CD4-positive, alpha-beta memory T cell (primary cell): Measurements from ENCODE around the gene MAG. TPM values are rescaled to one million over a fixed set of nuclear protein-coding genes. Genes with fewer than 3 reads are reported as not detected.

Source experiments
- CTCF ChIA-PET: fragments of 350-600 bp; sonication (Branson Sonifier 250); formaldehyde crosslinking; loops from one replicate; lab custom pipeline; 2021; ENCODE audit warnings: inconsistent platforms; ENCODE audit not compliant: partially characterized antibody; lab: Charles Lee
- POLR2A ChIA-PET: fragments of 350-600 bp; sonication (Branson Sonifier 250); formaldehyde crosslinking; loops from one replicate; lab custom pipeline; 2021; ENCODE audit not compliant: partially characterized antibody; lab: Charles Lee
- DNase-seq, 5 donors: peaks; one replicate each; pipeline versions ENCODE4 v3.0.0 to v3.0.0-alpha.2; 2020 to 2022; ENCODE audit warnings: mixed read lengths in 1 of 5
- H3K27ac ChIP-seq: one replicate; pipeline ENCODE4 v1.7.0; 2013; ENCODE audit warnings: low read depth, low read length
- H3K27me3 ChIP-seq: 2 replicates; pipeline ENCODE4 v1.7.0; 2013; ENCODE audit warnings: mild to moderate bottlenecking, low read length, moderate library complexity; ENCODE audit not compliant: insufficient read depth
- H3K36me3 ChIP-seq: 2 replicates; pipeline ENCODE4 v1.7.0; 2013; ENCODE audit warnings: mild to moderate bottlenecking, low read length, moderate library complexity; ENCODE audit not compliant: insufficient read depth
- H3K4me1 ChIP-seq: 2 replicates; pipeline ENCODE4 v1.7.0; 2013; ENCODE audit warnings: mild to moderate bottlenecking, low read length, moderate library complexity; ENCODE audit not compliant: insufficient read depth
- H3K4me3 ChIP-seq, 2 donors: one replicate each; pipeline ENCODE4 v1.7.0; 2013; ENCODE audit warnings: low read length in 2 of 2, mild to moderate bottlenecking in 1 of 2
- H3K9me3 ChIP-seq, 2 donors: one replicate each; pipeline ENCODE4 v1.7.0; 2013; ENCODE audit warnings: low read length in 2 of 2, control low read depth in 1 of 2; ENCODE audit not compliant: control insufficient read depth in 1 of 2
- H3K27ac Mint-ChIP-seq, 7 donors: one replicate each; pipeline ENCODE4 v1.8.0; 2020 to 2021; ENCODE audit warnings: mixed read lengths in 7 of 7, mild to moderate bottlenecking in 6 of 7, inconsistent platforms in 3 of 7, moderate library complexity in 3 of 7
- H3K27me3 Mint-ChIP-seq, 2 donors: one replicate each; pipeline ENCODE4 v1.8.0; 2020 to 2021; ENCODE audit warnings: mixed read lengths in 2 of 2
- H3K36me3 Mint-ChIP-seq, 2 donors: one replicate each; pipeline ENCODE4 v1.8.0; 2020 to 2021; ENCODE audit warnings: mixed read lengths in 2 of 2, inconsistent platforms in 1 of 2, mild to moderate bottlenecking in 1 of 2
- H3K4me1 Mint-ChIP-seq, 4 donors: one replicate each; pipeline ENCODE4 v1.8.0; 2020 to 2021; ENCODE audit warnings: mixed read lengths in 4 of 4, mild to moderate bottlenecking in 1 of 4
- H3K4me3 Mint-ChIP-seq, 8 donors: one replicate each; pipeline ENCODE4 v1.8.0; 2020 to 2021; ENCODE audit warnings: mixed read lengths in 8 of 8, mild to moderate bottlenecking in 7 of 8, moderate library complexity in 6 of 8, inconsistent platforms in 3 of 8
- H3K9me3 Mint-ChIP-seq, 8 donors: one replicate each; pipeline ENCODE4 v1.8.0; 2020 to 2021; ENCODE audit warnings: mixed read lengths in 8 of 8, mild to moderate bottlenecking in 5 of 8, inconsistent platforms in 3 of 8, moderate library complexity in 1 of 8
- intact Hi-C: fragments of 100-400 bp; cut with micrococcal nuclease; formaldehyde crosslinking; loops from one replicate; pipeline ENCODE4 v1.15.1; 2023
- polyA plus RNA-seq, 2 donors: library from polyadenylated mRNA; unstranded; fragments of 300-500 nt; fragmentation: Illumina TruSeq; gene quantifications; one replicate each; pipeline ENCODE4 v1.2.3, GENCODE V29; 2021
- total RNA-seq, 2 experiments: library from RNA; stranded (reverse); gene quantifications; one replicate each; pipeline ENCODE4 v1.2.3, GENCODE V29; 2021

The MAG gene
- total and polyA plus RNA-seq, 4 experiments from 2014 or later: not detected

DNA sequence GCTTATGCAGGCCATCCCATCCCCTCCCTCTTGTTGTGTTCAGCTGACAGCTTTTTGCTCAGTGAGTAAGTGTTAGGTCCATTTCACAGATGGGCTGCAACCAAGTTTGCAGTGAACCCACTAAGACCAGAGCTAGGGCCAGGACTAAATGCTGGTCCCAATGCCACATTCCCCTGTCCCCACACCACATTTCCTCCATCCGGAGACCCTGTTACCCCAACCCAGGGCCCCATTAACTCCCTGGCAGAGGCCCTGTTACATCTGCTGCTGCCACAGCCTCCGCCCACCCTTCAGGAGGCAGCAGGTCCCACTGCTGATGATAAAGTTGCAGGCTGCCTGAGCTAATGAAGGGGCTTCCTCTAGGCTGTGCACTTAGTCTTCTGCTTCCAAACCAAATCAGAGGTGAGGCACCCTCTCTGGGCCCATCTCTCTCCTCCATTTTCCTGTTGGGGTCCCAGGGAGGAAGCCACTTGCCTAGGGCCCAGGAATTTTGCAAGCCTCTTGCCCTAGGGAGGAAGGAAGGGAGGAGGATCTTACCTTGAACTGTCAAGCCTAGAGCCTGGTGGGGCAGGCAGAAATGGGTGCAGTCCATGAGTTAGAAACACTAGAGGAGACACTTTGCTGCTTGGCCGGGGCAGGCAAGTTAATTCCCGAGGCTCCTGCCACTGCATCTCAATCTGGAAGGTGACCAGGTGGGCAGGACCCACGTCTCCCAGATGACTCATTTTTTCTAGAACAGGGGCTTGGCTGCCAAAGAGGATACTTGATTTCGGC is 26.6 kb upstream of the MAG start:
- DNase-seq: no peak
- Histone ChIP-seq H3K27ac (no peak overlapping the region), H3K4me1 (peaks cover 24% of the 10 kb centered on the region), H3K4me3 (no peak overlapping the region), H3K9me3 (no peaks in the 10 kb centered on the region), H3K36me3 (peaks cover 11% of the 10 kb centered on the region), H3K27me3 (no peaks in the 10 kb centered on the region)
- peak overlapping the region; percentile 79 to 90 (median 86) for H3K27ac Mint-ChIP-seq
- no peaks in the 10 kb centered on the region for H3K27me3 Mint-ChIP-seq
- peaks cover 3 to 42% of the 10 kb centered on the region in 2 donors for H3K36me3 Mint-ChIP-seq
- H3K9me3 Mint-ChIP-seq: peaks cover 0 to 1% (median 0%) of the 10 kb centered on the region in 8 donors
- peak overlapping the region in 7 of 8 donors; percentile 49 to 81 (median 72) for H3K4me3 Mint-ChIP-seq
- intact Hi-C loops: no loop called here
- peaks cover 12 to 27% (median 23%) of the 10 kb centered on the region in 4 donors for H3K4me1 Mint-ChIP-seq
- POLR2A ChIA-PET: interaction anchor here (0.7 to 7.7 kb wide), 16 partner anchors 9 to 111 kb away, joined by 3 to 95 read pairs (median 6); partner anchors contain the start of gene FXYD5
- CTCF ChIA-PET: interaction anchor here (0.5 to 1.5 kb wide), 3 partner anchors 123 to 230 kb away, joined by 3 to 6 read pairs (median 3); partner anchors contain the start of gene FXYD7

- no peak overlapping the region for H3K4me3 ChIP-seq
- no peaks in the 10 kb centered on the region for H3K9me3 ChIP-seq
- H3K36me3 ChIP-seq: peaks cover 18% of the 10 kb centered on the region
- Mint-ChIP-seq H3K9me3 (peaks cover 0 to 1% (median 0%) of the 10 kb centered on the region in 8 donors), H3K36me3 (peaks cover 9 to 42% of the 10 kb centered on the region in 2 donors), H3K27ac (peak overlapping the region; percentile 78 to 90 (median 86)), H3K27me3 (no peaks in the 10 kb centered on the region), H3K4me3 (peak overlapping the region; percentile 49 to 89 (median 77)), H3K4me1 (peaks cover 13 to 32% (median 25%) of the 10 kb centered on the region in 4 donors)
- peaks cover 31% of the 10 kb centered on the region for H3K4me1 ChIP-seq
- POLR2A ChIA-PET: interaction anchor here (0.6 to 7.7 kb wide), 11 partner anchors 9 to 112 kb away, joined by 3 to 95 read pairs (median 6); partner anchors contain the start of gene FXYD5
- H3K27ac ChIP-seq: no peak overlapping the region
- intact Hi-C loops: no loop called here
- DNase-seq: no peak
- H3K27me3 ChIP-seq: no peaks in the 10 kb centered on the region
- CTCF ChIA-PET: interaction anchor here (1.5 to 2.1 kb wide), 2 partner anchors 25 to 124 kb away, joined by 6 to 7 read pairs; partner anchors contain the start of gene FXYD7
Observed at GRCh38 chr19:35265900-35266519, 26.0 kb upstream of the MAG start.

- H3K4me3 ChIP-seq: peak overlapping the region in 1 of 2 donors; percentile 56
- H3K27ac Mint-ChIP-seq: peak overlapping the region; percentile 62 to 98 (median 96)
- DNase-seq: peak in 1 of 5 donors; percentile 56
- POLR2A ChIA-PET: interaction anchor here (0.6 to 7.7 kb wide), 11 partner anchors 10 to 113 kb away, joined by 3 to 95 read pairs (median 7); partner anchors contain the start of gene FXYD5
- peak overlapping the region; percentile 93 to 97 (median 96) for H3K4me3 Mint-ChIP-seq
- H3K36me3 ChIP-seq: peaks cover 25% of the 10 kb centered on the region
- intact Hi-C loops: loop anchor here (1.0 kb wide), 1 partner anchor 18 kb away; no protein-coding TSS in a partner anchor
- H3K27ac ChIP-seq: peak overlapping the region; percentile 76
- peaks cover 15 to 46% of the 10 kb centered on the region in 2 donors for H3K36me3 Mint-ChIP-seq
- H3K4me1 Mint-ChIP-seq: peaks cover 14 to 35% (median 25%) of the 10 kb centered on the region in 4 donors
- peaks cover 0 to 1% (median 0%) of the 10 kb centered on the region in 8 donors for H3K9me3 Mint-ChIP-seq
- H3K27me3 Mint-ChIP-seq: no peaks in the 10 kb centered on the region
- H3K9me3 ChIP-seq: no peaks in the 10 kb centered on the region
- CTCF ChIA-PET: interaction anchor here (2.1 kb wide), 1 partner anchor 26 kb away, joined by 7 read pairs; no protein-coding TSS in a partner anchor
- H3K4me1 ChIP-seq: peaks cover 33% of the 10 kb centered on the region
- no peaks in the 10 kb centered on the region for H3K27me3 ChIP-seq
Observed at GRCh38 chr19:35266520-35267352, 25.2 kb upstream of the MAG start.

GRCh38 chr19:35267353-35267817 is 24.6 kb upstream of the MAG start:
- DNase-seq: peak in 1 of 5 donors; percentile 11
- POLR2A ChIA-PET: interaction anchor here (0.7 to 7.7 kb wide), 19 partner anchors 9 to 125 kb away, joined by 3 to 95 read pairs (median 10); partner anchors contain the start of genes FXYD5 and FXYD7

DNA sequence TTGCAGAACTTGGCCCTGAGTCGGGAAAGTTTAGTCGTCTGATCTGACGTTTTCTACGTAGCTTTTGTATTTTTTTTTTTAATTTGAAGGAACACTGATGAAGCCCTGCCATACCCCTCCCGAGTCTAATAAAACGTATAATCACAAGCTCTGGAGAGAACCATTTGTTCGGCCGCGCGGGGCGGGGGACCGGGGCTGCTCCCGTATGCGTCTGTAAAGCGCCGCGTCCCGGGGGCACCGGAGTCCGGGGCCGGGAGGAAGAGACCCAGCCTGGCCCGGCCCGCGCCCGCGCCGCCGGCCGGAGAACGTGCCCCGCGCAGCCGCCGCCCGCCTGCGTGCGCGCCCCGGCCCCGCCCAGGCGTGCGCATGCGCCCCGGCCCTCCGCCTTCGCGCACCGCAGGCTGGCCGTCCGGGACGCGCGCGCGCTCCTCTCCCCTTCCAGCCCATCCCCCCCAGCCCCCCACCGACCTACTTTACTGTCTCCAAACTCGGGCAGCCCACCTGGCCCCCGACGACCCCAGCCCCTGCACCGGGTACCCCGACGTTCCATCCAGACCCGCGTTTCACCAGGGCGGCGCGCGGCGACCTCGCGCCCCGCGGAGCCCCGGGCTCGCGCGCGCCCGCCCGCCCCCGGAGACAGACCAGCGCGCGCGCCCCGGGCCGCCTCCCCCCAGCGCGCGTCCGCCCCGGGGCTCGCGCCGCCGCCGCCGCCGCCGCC is 24.0 kb upstream of the MAG start:
- peak overlapping the region; percentile 93 to 97 (median 96) for H3K4me3 Mint-ChIP-seq
- peak; percentile 67 to 87 (median 81) for DNase-seq
- Histone ChIP-seq H3K9me3 (no peaks in the 10 kb centered on the region), H3K27ac (peak overlapping the region; percentile 76), H3K4me3 (peak overlapping the region; percentile 42 to 56), H3K36me3 (peaks cover 28% of the 10 kb centered on the region), H3K27me3 (no peaks in the 10 kb centered on the region), H3K4me1 (peaks cover 37% of the 10 kb centered on the region)
- ChIA-PET POLR2A (interaction anchor here (0.7 to 7.5 kb wide), 20 partner anchors 9 to 143 kb away, joined by 3 to 95 read pairs (median 7); partner anchors contain the start of genes FXYD5 and FXYD7), CTCF (interaction anchor here (0.7 to 2.1 kb wide), 4 partner anchors 27 to 127 kb away, joined by 3 to 7 read pairs (median 4); no protein-coding TSS in a partner anchor)
- peak overlapping the region; percentile 93 to 99 (median 97) for H3K27ac Mint-ChIP-seq
- H3K9me3 Mint-ChIP-seq: no peaks in the 10 kb centered on the region
- peaks cover 23 to 52% of the 10 kb centered on the region in 2 donors for H3K36me3 Mint-ChIP-seq
- intact Hi-C loops: loop anchor here (1.0 to 2.0 kb wide), 4 partner anchors 20 to 125 kb away; partner anchors contain the start of gene FXYD7
- H3K27me3 Mint-ChIP-seq: no peaks in the 10 kb centered on the region
- peaks cover 17 to 43% (median 29%) of the 10 kb centered on the region in 4 donors for H3K4me1 Mint-ChIP-seq

More at GRCh38 chr19:35267353-35267817, 24.6 kb upstream of the MAG start:
- peaks cover 28% of the 10 kb centered on the region for H3K36me3 ChIP-seq
- CTCF ChIA-PET: interaction anchor here (1.0 to 2.1 kb wide), 3 partner anchors 26 to 127 kb away, joined by 3 to 7 read pairs (median 4); no protein-coding TSS in a partner anchor
- Mint-ChIP-seq H3K4me1 (peaks cover 17 to 41% (median 28%) of the 10 kb centered on the region in 4 donors), H3K9me3 (peaks cover 0 to 1% (median 0%) of the 10 kb centered on the region in 8 donors), H3K36me3 (peaks cover 21 to 51% of the 10 kb centered on the region in 2 donors), H3K4me3 (peak overlapping the region; percentile 93 to 97 (median 96)), H3K27me3 (no peaks in the 10 kb centered on the region), H3K27ac (peak overlapping the region; percentile 93 to 99 (median 97))
- H3K27me3 ChIP-seq: no peaks in the 10 kb centered on the region
- peak overlapping the region; percentile 42 to 56 for H3K4me3 ChIP-seq
- peak overlapping the region; percentile 76 for H3K27ac ChIP-seq
- intact Hi-C loops: loop anchor here (1.0 kb wide), 1 partner anchor 19 kb away; no protein-coding TSS in a partner anchor
- peaks cover 37% of the 10 kb centered on the region for H3K4me1 ChIP-seq
- no peaks in the 10 kb centered on the region for H3K9me3 ChIP-seq
